Stimulated activated memory B cell treated with anti-CD40 and anti-IgM and Interleukin-4, amounts not matched to agents 10 μg/mL and 1 μg/mL and 100 μg/mL, for 72 hours (primary cell): ENCODE data around the gene C3orf20.

ENCODE experiments used
- ATAC-seq: fragments of 150-1000 bp; cut with Tn5 transposase; 2 replicates; pipeline ENCODE4 v1.10.0; 2021
- H3K27ac Mint-ChIP-seq: one replicate; pipeline ENCODE4 v1.8.0; 2022; ENCODE audit warnings: mild to moderate bottlenecking, mixed read lengths
- H3K27me3 Mint-ChIP-seq: one replicate; pipeline ENCODE4 v1.8.0; 2022; ENCODE audit warnings: mixed read lengths
- H3K36me3 Mint-ChIP-seq: one replicate; pipeline ENCODE4 v1.8.0; 2022; ENCODE audit warnings: mixed read lengths
- H3K4me1 Mint-ChIP-seq: one replicate; pipeline ENCODE4 v1.8.0; 2022; ENCODE audit warnings: mixed read lengths
- H3K4me3 Mint-ChIP-seq: one replicate; pipeline ENCODE4 v1.8.0; 2022; ENCODE audit warnings: mild to moderate bottlenecking, moderate library complexity, mixed read lengths
- H3K9me3 Mint-ChIP-seq: one replicate; pipeline ENCODE4 v1.8.0; 2022; ENCODE audit warnings: mixed read lengths

C3orf20 gene

GRCh38 chr3:14784087-14784681 is 109.2 kb downstream of the C3orf20 start:
- H3K9me3 Mint-ChIP-seq: no peaks in the 10 kb centered on the region
- H3K36me3 Mint-ChIP-seq: no peaks in the 10 kb centered on the region
- H3K27ac Mint-ChIP-seq: no peak overlapping the region
- no peak for ATAC-seq
- H3K4me1 Mint-ChIP-seq: peaks cover 5% of the 10 kb centered on the region
- H3K27me3 Mint-ChIP-seq: peaks cover 47% of the 10 kb centered on the region
- H3K4me3 Mint-ChIP-seq: no peak overlapping the region

GRCh38 chr3:14785207-14786155 is 110.5 kb downstream of the C3orf20 start:
- ATAC-seq: no peak
- Mint-ChIP-seq H3K9me3 (no peaks in the 10 kb centered on the region), H3K36me3 (no peaks in the 10 kb centered on the region), H3K4me3 (no peak overlapping the region), H3K27me3 (peaks cover 60% of the 10 kb centered on the region), H3K4me1 (peaks cover 5% of the 10 kb centered on the region), H3K27ac (no peak overlapping the region)

GRCh38 chr3:14786369-14786768 is 111.4 kb downstream of the C3orf20 start:
- no peak overlapping the region for H3K27ac Mint-ChIP-seq
- peaks cover 69% of the 10 kb centered on the region for H3K27me3 Mint-ChIP-seq
- H3K4me1 Mint-ChIP-seq: no peaks in the 10 kb centered on the region
- H3K4me3 Mint-ChIP-seq: no peak overlapping the region
- ATAC-seq: no peak
- no peaks in the 10 kb centered on the region for H3K36me3 Mint-ChIP-seq
- H3K9me3 Mint-ChIP-seq: no peaks in the 10 kb centered on the region

- H3K36me3 Mint-ChIP-seq: no peaks in the 10 kb centered on the region
- no peaks in the 10 kb centered on the region for H3K4me1 Mint-ChIP-seq
- H3K27me3 Mint-ChIP-seq: peaks cover 78% of the 10 kb centered on the region
- no peak overlapping the region for H3K4me3 Mint-ChIP-seq
- H3K9me3 Mint-ChIP-seq: no peaks in the 10 kb centered on the region
- no peak for ATAC-seq
- H3K27ac Mint-ChIP-seq: no peak overlapping the region
These were observed 112.7 kb downstream of the C3orf20 start for GRCh38 chr3:14787630-14788029.

GRCh38 chr3:14788644-14789043 is 113.7 kb downstream of the C3orf20 start:
- H3K27ac Mint-ChIP-seq: no peak overlapping the region
- no peaks in the 10 kb centered on the region for H3K4me1 Mint-ChIP-seq
- no peaks in the 10 kb centered on the region for H3K36me3 Mint-ChIP-seq
- H3K27me3 Mint-ChIP-seq: peaks cover 82% of the 10 kb centered on the region
- ATAC-seq: no peak
- H3K4me3 Mint-ChIP-seq: no peak overlapping the region
- H3K9me3 Mint-ChIP-seq: no peaks in the 10 kb centered on the region

GRCh38 chr3:14789221-14789620 is 114.3 kb downstream of the C3orf20 start:
- no peak for ATAC-seq
- Mint-ChIP-seq H3K9me3 (no peaks in the 10 kb centered on the region), H3K27me3 (peaks cover 82% of the 10 kb centered on the region), H3K36me3 (no peaks in the 10 kb centered on the region), H3K4me3 (no peak overlapping the region), H3K27ac (no peak overlapping the region), H3K4me1 (no peaks in the 10 kb centered on the region)

GRCh38 chr3:14789640-14790285 is 114.8 kb downstream of the C3orf20 start:
- H3K27me3 Mint-ChIP-seq: peaks cover 78% of the 10 kb centered on the region
- no peaks in the 10 kb centered on the region for H3K36me3 Mint-ChIP-seq
- no peaks in the 10 kb centered on the region for H3K9me3 Mint-ChIP-seq
- no peak overlapping the region for H3K27ac Mint-ChIP-seq
- H3K4me3 Mint-ChIP-seq: no peak overlapping the region
- H3K4me1 Mint-ChIP-seq: no peaks in the 10 kb centered on the region
- peak; percentile 18 for ATAC-seq

- Mint-ChIP-seq H3K27ac (no peak overlapping the region), H3K4me3 (no peak overlapping the region), H3K4me1 (no peaks in the 10 kb centered on the region), H3K27me3 (peaks cover 65% of the 10 kb centered on the region), H3K36me3 (no peaks in the 10 kb centered on the region), H3K9me3 (no peaks in the 10 kb centered on the region)
- no peak for ATAC-seq
These were observed 116.5 kb downstream of the C3orf20 start for GRCh38 chr3:14791343-14791945.

- no peaks in the 10 kb centered on the region for H3K4me1 Mint-ChIP-seq
- H3K27me3 Mint-ChIP-seq: peaks cover 57% of the 10 kb centered on the region
- no peaks in the 10 kb centered on the region for H3K36me3 Mint-ChIP-seq
- H3K9me3 Mint-ChIP-seq: no peaks in the 10 kb centered on the region
- H3K27ac Mint-ChIP-seq: no peak overlapping the region
- no peak for ATAC-seq
- H3K4me3 Mint-ChIP-seq: no peak overlapping the region
These were observed 117.8 kb downstream of the C3orf20 start for GRCh38 chr3:14792691-14793121.

GRCh38 chr3:14793126-14793857 is 118.4 kb downstream of the C3orf20 start:
- ATAC-seq: no peak
- no peak overlapping the region for H3K27ac Mint-ChIP-seq
- H3K4me3 Mint-ChIP-seq: no peak overlapping the region

GRCh38 chr3:14793858-14794234 is 118.9 kb downstream of the C3orf20 start:
- Mint-ChIP-seq H3K4me1 (no peaks in the 10 kb centered on the region), H3K4me3 (no peak overlapping the region), H3K36me3 (no peaks in the 10 kb centered on the region), H3K27me3 (peaks cover 50% of the 10 kb centered on the region), H3K9me3 (no peaks in the 10 kb centered on the region), H3K27ac (no peak overlapping the region)
- ATAC-seq: no peak

More at GRCh38 chr3:14793126-14793857, 118.4 kb downstream of the C3orf20 start:
- no peaks in the 10 kb centered on the region for H3K36me3 Mint-ChIP-seq
- no peaks in the 10 kb centered on the region for H3K4me1 Mint-ChIP-seq
- H3K9me3 Mint-ChIP-seq: no peaks in the 10 kb centered on the region
- H3K27me3 Mint-ChIP-seq: peaks cover 51% of the 10 kb centered on the region

GRCh38 chr3:14794435-14794834 is 119.5 kb downstream of the C3orf20 start:
- Mint-ChIP-seq H3K9me3 (no peaks in the 10 kb centered on the region), H3K36me3 (no peaks in the 10 kb centered on the region), H3K4me3 (no peak overlapping the region), H3K27me3 (peaks cover 47% of the 10 kb centered on the region), H3K4me1 (no peaks in the 10 kb centered on the region), H3K27ac (no peak overlapping the region)
- ATAC-seq: no peak

- no peaks in the 10 kb centered on the region for H3K4me1 Mint-ChIP-seq
- ATAC-seq: no peak
- no peak overlapping the region for H3K27ac Mint-ChIP-seq
- H3K36me3 Mint-ChIP-seq: no peaks in the 10 kb centered on the region
- peaks cover 39% of the 10 kb centered on the region for H3K27me3 Mint-ChIP-seq
- H3K4me3 Mint-ChIP-seq: no peak overlapping the region
- no peaks in the 10 kb centered on the region for H3K9me3 Mint-ChIP-seq
These were observed 121.1 kb downstream of the C3orf20 start for GRCh38 chr3:14795996-14796395.

- ATAC-seq: no peak
- Mint-ChIP-seq H3K4me1 (no peaks in the 10 kb centered on the region), H3K4me3 (no peak overlapping the region), H3K9me3 (no peaks in the 10 kb centered on the region), H3K27me3 (peaks cover 34% of the 10 kb centered on the region), H3K36me3 (no peaks in the 10 kb centered on the region), H3K27ac (no peak overlapping the region)
These were observed 121.6 kb downstream of the C3orf20 start for GRCh38 chr3:14796403-14797077.
